Nephron progenitor cell (in vitro differentiated cells): ENCODE measurements around the gene PNMA8A.

Experiments used
- DNase-seq: peaks from one replicate; pipeline ENCODE4 v3.0.0; 2021
- H3K27ac Mint-ChIP-seq: 2 replicates; pipeline ENCODE4 v1.8.0; 2021; ENCODE audit warnings: mild to moderate bottlenecking, moderate library complexity, mixed read lengths
- H3K27me3 Mint-ChIP-seq: 2 replicates; pipeline ENCODE4 v1.8.0; 2021; ENCODE audit warnings: mild to moderate bottlenecking, low read depth, mixed read lengths; ENCODE audit not compliant: poor library complexity
- H3K36me3 Mint-ChIP-seq: 2 replicates; pipeline ENCODE4 v1.8.0; 2021; ENCODE audit warnings: low read depth, mixed read lengths
- H3K4me1 Mint-ChIP-seq: 2 replicates; pipeline ENCODE4 v1.8.0; 2021; ENCODE audit warnings: mixed read lengths
- H3K4me3 Mint-ChIP-seq: 2 replicates; pipeline ENCODE4 v1.8.0; 2021; ENCODE audit warnings: mild to moderate bottlenecking, moderate library complexity, mixed read lengths
- H3K9me3 Mint-ChIP-seq: 2 replicates; pipeline ENCODE4 v1.8.0; 2021; ENCODE audit warnings: mild to moderate bottlenecking, moderate library complexity, mixed read lengths
- CTCF ChIP-seq: fragments of 200-600 bp; sonication (generic); IDR thresholded peaks from 2 replicates; pipeline ENCODE4 v1.5.0; 2021; ENCODE audit warnings: antibody characterized with exemption

Gene PNMA8A

GRCh38 chr19:46469541-46470185, 1.7 kb downstream of the PNMA8A start:
- Mint-ChIP-seq H3K9me3 (no peaks in the 10 kb centered on the region), H3K36me3 (peaks cover 58% of the 10 kb centered on the region), H3K27ac (no peak overlapping the region), H3K27me3 (peaks cover 24% of the 10 kb centered on the region), H3K4me3 (peak overlapping the region; percentile 32), H3K4me1 (peaks cover 75% of the 10 kb centered on the region)
- no peak for DNase-seq
- TF ChIP-seq CTCF: no peak

GRCh38 chr19:46466536-46467196, 4.7 kb downstream of the PNMA8A start:
- DNase-seq: no peak
- Mint-ChIP-seq H3K27ac (no peak overlapping the region), H3K4me1 (peaks cover 51% of the 10 kb centered on the region), H3K36me3 (peaks cover 75% of the 10 kb centered on the region), H3K4me3 (no peak overlapping the region), H3K9me3 (no peaks in the 10 kb centered on the region), H3K27me3 (peaks cover 7% of the 10 kb centered on the region)
- no peak for TF ChIP-seq CTCF

- Mint-ChIP-seq H3K9me3 (no peaks in the 10 kb centered on the region), H3K4me3 (no peak overlapping the region), H3K4me1 (peaks cover 32% of the 10 kb centered on the region), H3K36me3 (peaks cover 55% of the 10 kb centered on the region), H3K27ac (no peak overlapping the region), H3K27me3 (peaks cover 10% of the 10 kb centered on the region)
- DNase-seq: no peak
- TF ChIP-seq CTCF: no peak
These were observed 7.8 kb downstream of the PNMA8A start for GRCh38 chr19:46463516-46463915.

- H3K4me3 Mint-ChIP-seq: no peak overlapping the region
- H3K9me3 Mint-ChIP-seq: no peaks in the 10 kb centered on the region
- H3K4me1 Mint-ChIP-seq: peaks cover 15% of the 10 kb centered on the region
- TF ChIP-seq CTCF: no peak
- no peak overlapping the region for H3K27ac Mint-ChIP-seq
- peaks cover 10% of the 10 kb centered on the region for H3K27me3 Mint-ChIP-seq
- peaks cover 35% of the 10 kb centered on the region for H3K36me3 Mint-ChIP-seq
- no peak for DNase-seq
These were observed 9.8 kb downstream of the PNMA8A start for GRCh38 chr19:46461537-46461936.

- peaks cover 17% of the 10 kb centered on the region for H3K4me1 Mint-ChIP-seq
- TF ChIP-seq CTCF: no peak
- no peak overlapping the region for H3K27ac Mint-ChIP-seq
- peaks cover 30% of the 10 kb centered on the region for H3K36me3 Mint-ChIP-seq
- DNase-seq: no peak
- H3K9me3 Mint-ChIP-seq: no peaks in the 10 kb centered on the region
- H3K4me3 Mint-ChIP-seq: no peak overlapping the region
- H3K27me3 Mint-ChIP-seq: peaks cover 14% of the 10 kb centered on the region
These were observed 10.4 kb downstream of the PNMA8A start for GRCh38 chr19:46460981-46461380.

GRCh38 chr19:46460055-46460454, 11.3 kb downstream of the PNMA8A start:
- no peak for TF ChIP-seq CTCF
- Mint-ChIP-seq H3K4me1 (peaks cover 13% of the 10 kb centered on the region), H3K4me3 (no peak overlapping the region), H3K9me3 (peaks cover 3% of the 10 kb centered on the region), H3K36me3 (peaks cover 21% of the 10 kb centered on the region), H3K27me3 (peaks cover 11% of the 10 kb centered on the region), H3K27ac (no peak overlapping the region)
- DNase-seq: no peak
